NCI-H1436 treated with DMSO at 0.1 percent for 48 hours (cell line): Measurements from ENCODE around the gene ENPP3.

ENCODE experiments used
- DNase-seq: peaks from one replicate; lab custom pipeline; 2025; lab: John Stamatoyannopoulos, UW

ENPP3 gene

DNA sequence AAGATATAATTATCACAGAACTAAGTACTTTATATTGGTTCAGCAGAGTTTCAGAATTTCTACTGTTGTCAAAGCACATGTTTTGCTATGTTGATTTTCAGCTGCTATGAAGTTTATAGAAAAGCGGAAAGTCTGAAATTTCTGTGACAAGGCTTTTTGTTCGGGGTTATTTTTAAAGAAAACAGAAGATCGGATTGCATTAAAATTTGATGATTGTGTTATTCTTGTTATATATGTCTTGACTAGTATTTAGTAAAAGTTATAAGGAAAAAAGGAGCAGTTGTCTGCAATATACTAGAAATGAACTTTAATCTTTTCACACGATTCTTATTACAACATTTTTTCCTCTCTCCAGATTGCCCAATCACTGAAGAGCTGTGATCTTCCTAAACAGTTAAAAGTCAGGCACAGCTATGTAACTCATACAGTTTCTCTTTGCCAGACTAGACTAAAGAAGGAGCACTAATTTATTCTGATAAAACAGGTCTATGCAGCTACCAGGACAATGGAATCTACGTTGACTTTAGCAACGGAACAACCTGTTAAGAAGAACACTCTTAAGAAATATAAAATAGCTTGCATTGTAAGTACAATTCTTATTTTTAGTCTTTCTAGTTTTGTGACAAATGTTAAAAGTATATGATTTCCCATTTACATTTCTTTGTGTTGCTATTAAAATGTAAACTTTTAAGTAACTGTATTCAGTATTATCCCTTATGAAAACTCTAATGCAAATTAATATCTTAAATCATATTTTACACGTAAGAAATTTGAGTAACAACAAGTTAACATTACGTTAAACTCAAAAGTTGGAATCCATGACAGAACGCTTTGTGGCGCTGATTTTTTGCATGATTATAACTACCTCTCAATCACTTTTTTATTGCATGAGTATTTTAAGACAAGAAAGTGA, at the start of gene ENPP3:
Gene ENPP3, plus strand, starts transcription at position 423 of the 913 bp plus-strand sequence. Its CDS starts 83 bp downstream, at position 506.
- DNase-seq, result no peak

DNA sequence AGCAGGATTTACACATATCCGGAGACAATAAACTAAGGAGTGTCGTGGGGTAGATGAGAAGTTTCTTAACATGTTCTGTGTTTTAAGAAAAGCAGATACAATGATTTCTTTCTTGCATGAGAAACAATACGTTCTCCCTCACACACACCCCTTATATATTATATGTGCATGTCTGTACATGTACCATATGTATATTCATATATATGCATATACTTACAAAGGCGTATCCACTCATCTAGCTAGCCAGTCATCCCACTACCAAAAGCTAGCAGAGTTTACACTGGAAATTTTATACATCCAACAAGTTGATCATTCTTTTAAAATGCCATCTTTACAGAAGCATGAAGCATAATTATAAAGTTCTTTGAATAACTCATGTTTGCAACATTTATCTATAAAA, 49.2 kb upstream of the ENPP3 start:
- DNase-seq, result no peak

DNA sequence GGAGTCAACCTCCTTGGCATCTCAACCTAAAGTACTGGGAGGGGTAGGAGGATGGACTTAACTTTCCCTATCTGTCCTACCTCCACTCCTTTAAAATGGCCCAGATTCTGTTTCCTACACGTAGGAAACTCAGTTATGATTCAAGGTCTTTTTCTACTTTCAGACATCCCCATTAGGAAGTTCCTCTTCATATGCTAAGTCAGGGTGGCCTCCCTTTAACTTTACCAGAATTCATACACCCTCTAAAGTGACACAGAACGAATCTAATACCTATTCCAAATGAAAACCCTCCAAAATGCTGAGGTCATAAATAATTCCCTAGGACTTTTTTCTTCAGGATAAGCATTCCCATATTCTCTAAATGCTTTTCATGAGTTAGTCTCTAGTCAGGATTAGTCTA, 48.5 kb upstream of the ENPP3 start:
- DNase-seq, result no peak

DNA sequence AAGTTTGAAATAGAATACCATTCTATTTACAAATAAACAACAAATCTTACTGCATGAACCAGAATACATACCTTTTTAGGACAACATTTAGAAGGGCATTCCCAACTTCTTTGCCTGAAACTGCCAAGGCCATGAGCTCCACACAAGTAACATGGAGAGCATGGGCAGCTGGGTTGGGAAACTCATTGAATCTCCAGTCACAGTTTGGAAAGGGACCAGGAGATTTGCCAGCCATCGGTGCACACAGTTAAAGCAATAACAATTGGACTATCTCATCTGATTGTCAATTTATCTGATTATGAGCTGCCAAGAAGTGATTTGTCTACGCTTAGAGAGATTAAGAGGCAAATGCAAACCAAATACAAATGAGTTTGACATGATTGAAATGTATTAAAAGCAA, 44.2 kb upstream of the ENPP3 start:
- no peak for DNase-seq

DNA sequence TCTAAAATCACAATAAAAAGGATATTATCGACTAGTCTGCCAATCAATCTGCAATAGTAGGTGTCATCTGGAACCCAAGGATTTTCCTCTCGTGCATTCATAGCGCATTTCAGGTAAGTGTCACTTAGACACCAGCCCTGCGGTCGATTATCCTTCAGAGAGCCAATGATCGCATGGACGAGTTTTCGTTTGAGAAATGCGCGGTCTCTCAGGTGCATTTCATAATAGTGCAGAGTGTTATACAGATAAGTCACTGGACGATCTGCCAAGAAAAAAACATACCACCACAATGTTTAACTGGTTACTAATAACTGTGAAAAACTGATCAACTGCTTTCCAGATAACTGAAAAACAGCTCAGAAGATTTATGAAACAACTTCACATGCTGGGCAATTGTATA, 43.0 kb upstream of the ENPP3 start:
- DNase-seq, result no peak

DNA sequence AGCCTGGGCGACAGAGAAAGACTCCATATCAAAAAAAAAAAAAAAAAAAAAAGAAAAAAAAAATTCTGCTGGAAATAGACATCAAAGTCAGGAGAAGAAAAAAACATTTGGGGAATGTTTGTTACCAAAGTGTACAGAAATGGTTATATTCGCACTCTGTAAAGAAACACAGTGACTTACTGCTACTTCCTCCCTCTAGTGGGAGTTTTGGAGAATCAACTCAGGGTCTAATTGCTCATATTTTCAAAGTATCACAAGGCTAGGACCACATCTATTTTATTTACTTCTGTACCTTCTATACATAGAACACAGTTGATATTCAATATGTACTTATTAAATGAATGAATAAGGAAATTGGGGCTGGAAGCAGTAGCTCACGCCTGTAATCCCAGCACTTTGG, 39.7 kb upstream of the ENPP3 start:
- no peak for DNase-seq

GRCh38 chr6:131600716-131601115, 36.4 kb upstream of the ENPP3 start:
- DNase-seq, result no peak

DNA sequence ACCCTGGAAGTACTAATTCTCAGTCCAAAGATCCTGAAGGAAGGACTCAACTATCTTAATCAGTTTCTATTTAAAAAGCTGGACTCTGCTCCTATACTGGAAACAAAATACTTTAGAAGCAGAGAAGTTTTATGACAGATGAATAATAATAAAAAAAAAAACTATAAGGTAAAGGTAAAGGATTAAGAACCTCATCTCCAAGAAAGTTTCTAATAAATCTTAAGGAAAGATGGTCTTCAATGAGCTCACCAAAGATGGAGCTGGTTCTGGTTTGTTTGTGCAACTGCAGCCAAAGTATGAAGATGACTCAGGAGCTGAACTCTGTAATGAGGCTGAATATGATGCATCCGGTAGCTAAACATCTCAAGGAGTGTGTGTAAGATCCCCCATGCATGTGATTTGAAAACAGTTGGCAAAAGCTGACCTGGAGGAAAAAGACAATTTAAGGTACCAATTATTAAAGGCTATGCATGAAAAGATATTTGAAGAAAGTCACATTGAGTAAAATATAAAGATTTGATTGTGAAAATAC, 34.3 kb upstream of the ENPP3 start:
- DNase-seq, result no peak

- DNase-seq, result no peak
Observed at GRCh38 chr6:131613296-131613925, 23.7 kb upstream of the ENPP3 start.

DNA sequence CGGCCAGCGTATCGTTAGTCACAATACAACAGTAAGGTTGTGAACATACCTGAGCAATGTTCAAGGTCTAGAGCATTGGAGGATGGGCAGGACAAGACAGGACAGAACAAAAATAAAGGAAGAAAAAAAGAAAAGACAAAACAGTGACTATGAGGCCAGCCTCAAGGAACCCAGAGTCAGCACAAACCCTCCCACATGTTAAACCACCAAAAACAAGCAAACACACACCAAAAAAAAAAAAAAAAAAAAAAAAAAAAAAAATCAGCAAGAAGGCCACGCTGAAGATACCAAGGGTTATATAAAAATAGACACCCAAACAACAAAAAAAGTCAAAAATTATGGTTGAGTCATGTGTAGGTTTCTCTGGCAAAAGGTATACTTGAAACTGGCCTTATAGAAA, 21.8 kb upstream of the ENPP3 start:
- DNase-seq, result no peak

- DNase-seq, result peak; percentile 61
Observed at GRCh38 chr6:131627724-131628682, 9.1 kb upstream of the ENPP3 start, which contains the start of gene MED23. TSS of gene MED23 (minus strand) at chr6:131628242. CDS start at chr6:131628049, 193 bp downstream.

- no peak for DNase-seq
Observed at GRCh38 chr6:131628726-131629125, 8.4 kb upstream of the ENPP3 start.

DNA sequence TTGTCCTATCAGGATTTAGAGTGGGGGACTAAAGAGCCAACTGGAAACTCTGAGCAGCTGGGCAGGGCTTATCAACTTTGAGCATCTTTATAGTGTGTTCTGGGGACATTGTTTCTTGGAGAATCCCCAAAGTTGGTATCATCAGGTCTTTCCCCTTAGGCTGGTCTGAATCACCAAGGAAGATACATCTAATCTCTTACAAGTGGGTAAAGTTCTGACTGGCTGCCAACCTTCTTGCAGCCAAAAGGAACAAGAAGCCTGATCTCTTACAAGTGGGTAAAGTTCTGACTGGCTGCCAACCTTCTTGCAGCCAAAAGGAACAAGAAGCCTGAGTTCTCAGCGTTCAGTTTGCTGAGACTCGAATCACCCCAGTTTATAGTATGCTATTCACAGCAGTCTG, 7.5 kb upstream of the ENPP3 start:
- no peak for DNase-seq

DNA sequence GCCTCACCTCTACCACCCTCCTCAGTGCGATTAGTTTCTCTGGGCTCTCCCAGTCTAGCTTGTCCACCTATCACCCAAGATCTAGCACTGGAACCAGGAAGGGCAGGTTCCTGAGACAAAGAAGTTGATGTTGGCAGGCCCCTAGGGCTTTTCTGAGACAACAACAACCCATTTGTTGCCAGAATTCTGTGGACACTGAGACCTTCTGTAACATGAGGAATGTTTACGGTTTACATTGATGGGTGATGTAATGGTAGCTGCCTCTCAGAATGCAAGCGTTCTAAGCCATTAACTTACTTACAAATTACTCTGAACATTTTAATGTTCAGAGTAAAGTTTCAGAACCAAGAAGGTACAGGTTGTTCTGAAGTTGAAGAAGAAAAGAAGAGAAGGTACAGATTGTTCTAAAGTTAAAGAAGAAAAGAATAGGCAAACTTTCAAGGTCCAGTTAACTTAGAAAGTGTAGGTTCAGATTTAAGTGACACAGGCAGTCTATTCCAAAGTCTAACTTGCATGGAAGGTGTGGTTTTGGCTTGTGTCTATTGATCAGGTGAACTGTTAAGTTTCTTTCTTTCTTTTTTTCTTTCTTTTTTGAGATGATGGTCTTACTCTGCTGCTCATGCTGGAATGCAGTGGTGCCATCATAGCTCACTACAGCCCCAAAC, 5.3 kb upstream of the ENPP3 start:
- DNase-seq, result no peak

GRCh38 chr6:131635384-131636340, 1.4 kb upstream of the ENPP3 start:
- no peak for DNase-seq

DNA sequence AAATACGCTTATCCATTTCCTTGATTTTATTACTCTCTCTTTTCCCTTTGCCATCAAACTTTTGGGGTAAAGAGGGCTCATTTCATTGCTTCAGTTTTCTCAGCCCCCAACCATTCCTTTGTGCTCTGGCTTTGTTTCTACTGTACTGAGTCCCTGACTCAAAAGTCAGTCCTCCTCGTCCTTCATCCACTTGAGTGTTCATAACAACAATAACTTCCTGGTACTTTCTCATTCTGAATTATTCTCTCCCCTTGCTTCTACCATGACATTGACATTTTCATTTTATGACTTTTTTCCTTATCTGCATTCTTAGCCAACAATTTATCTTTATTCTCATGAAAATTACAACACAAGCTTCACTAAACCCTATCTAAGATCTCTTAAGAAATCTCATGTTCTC, 911 bp downstream of the ENPP3 start:
- no peak for DNase-seq

- DNase-seq, result no peak
Observed at GRCh38 chr6:131640100-131640499, 3.0 kb downstream of the ENPP3 start.

GRCh38 chr6:131640576-131640975, 3.5 kb downstream of the ENPP3 start:
- DNase-seq, result no peak

DNA sequence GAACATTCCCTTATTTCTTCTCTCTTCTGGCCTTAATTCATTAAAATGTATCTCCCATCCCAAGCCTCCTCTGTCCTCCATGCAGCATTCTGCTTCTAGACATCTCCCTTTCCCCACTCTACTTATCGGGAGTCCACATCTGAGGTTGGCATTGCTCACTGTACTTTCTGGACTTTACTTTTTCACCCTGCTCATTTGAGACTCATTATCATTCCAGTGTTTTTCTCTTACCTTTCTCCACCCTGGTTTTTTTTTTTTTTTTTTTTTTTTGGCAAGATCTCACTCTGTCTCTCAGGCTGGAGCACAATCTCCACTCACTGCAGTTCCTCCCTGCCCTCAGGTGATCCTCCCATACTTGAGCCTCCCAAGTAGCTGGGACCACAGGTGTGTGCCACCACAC, 4.5 kb downstream of the ENPP3 start:
- DNase-seq, result no peak

GRCh38 chr6:131642565-131642964, 5.5 kb downstream of the ENPP3 start:
- no peak for DNase-seq
